WTC11 (cell line): ENCODE results near the gene CARD11. TPM values are rescaled to one million over a fixed set of nuclear protein-coding genes. Genes with fewer than 3 reads are reported as not detected.
A peak's percentile ranks its signal among the peaks of the same experiment; 100 is the strongest.

Experiments
- ATAC-seq: fragments of 200-7000 bp; cut with Tn5 transposase; 2 replicates; pipeline ENCODE4 v1.10.0; 2021; ENCODE audit warnings: mild to moderate bottlenecking, moderate library complexity
- CTCF ChIA-PET: fragments of 300-600 bp; sonication (Branson Sonifier 250); formaldehyde crosslinking; loops from one replicate; lab custom pipeline; 2021; ENCODE audit warnings: antibody characterized with exemption; lab: Charles Lee
- POLR2A ChIA-PET: fragments of 350-600 bp; sonication (Branson Sonifier 250); formaldehyde crosslinking; loops from one replicate; lab custom pipeline; 2021; ENCODE audit warnings: antibody characterized with exemption; lab: Charles Lee
- DNase-seq: peaks from one replicate; pipeline ENCODE4 v3.0.0; 2021; ENCODE audit warnings: low spot score
- H3K27ac Mint-ChIP-seq: 2 replicates; pipeline ENCODE4 v1.8.0; 2021; ENCODE audit warnings: mixed read lengths
- H3K27me3 Mint-ChIP-seq: 2 replicates; pipeline ENCODE4 v1.8.0; 2021; ENCODE audit warnings: low read depth, mild to moderate bottlenecking, moderate library complexity, mixed read lengths
- H3K36me3 Mint-ChIP-seq: 2 replicates; pipeline ENCODE4 v1.8.0; 2021; ENCODE audit warnings: mixed read lengths
- H3K4me1 Mint-ChIP-seq: 2 replicates; pipeline ENCODE4 v1.8.0; 2022; ENCODE audit warnings: mixed read lengths
- H3K4me3 Mint-ChIP-seq: 2 replicates; pipeline ENCODE4 v1.8.0; 2021; ENCODE audit warnings: mild to moderate bottlenecking, moderate library complexity, mixed read lengths
- H3K9me3 Mint-ChIP-seq: 2 replicates; pipeline ENCODE4 v1.8.0; 2021; ENCODE audit warnings: mixed read lengths
- FOXP1 ChIP-seq: sonication (generic); formaldehyde crosslinking; IDR thresholded peaks from 2 replicates; pipeline ENCODE4 v1.8.0; 2022; ENCODE audit warnings: missing genetic modification reagents, mild to moderate bottlenecking, moderate library complexity, borderline replicate concordance
- MYBL2 ChIP-seq: sonication (generic); formaldehyde crosslinking; IDR thresholded peaks from 2 replicates; pipeline ENCODE4 v1.8.1; 2023; ENCODE audit warnings: mild to moderate bottlenecking, moderate library complexity, missing genetic modification reagents
- NFYB ChIP-seq: sonication (generic); formaldehyde crosslinking; conservative IDR thresholded peaks from 2 replicates; pipeline ENCODE4 v1.8.0; 2022; ENCODE audit warnings: low read depth, missing genetic modification reagents
- TCF7 ChIP-seq: sonication (generic); formaldehyde crosslinking; IDR thresholded peaks from 2 replicates; pipeline ENCODE4 v1.8.0; 2022; ENCODE audit warnings: mild to moderate bottlenecking, low read depth, missing genetic modification reagents, moderate library complexity
- TEAD4 ChIP-seq: sonication (generic); formaldehyde crosslinking; IDR thresholded peaks from 2 replicates; pipeline ENCODE4 v1.8.0; 2022; ENCODE audit warnings: mild to moderate bottlenecking, missing genetic modification reagents
- total RNA-seq: library from RNA; stranded (reverse); gene quantifications from 3 replicates; pipeline ENCODE4 v1.2.3, GENCODE V29; 2021
- TF ChIP-seq, protein P1 (sequence below): sonication (generic); formaldehyde crosslinking; IDR thresholded peaks from 2 replicates; pipeline ENCODE4 v1.8.0; 2022; ENCODE audit warnings: missing genetic modification reagents
- TF ChIP-seq, protein P2 (sequence below): sonication (generic); formaldehyde crosslinking; IDR thresholded peaks from 2 replicates; pipeline ENCODE4 v1.8.0; 2023; ENCODE audit warnings: missing genetic modification reagents, mild to moderate bottlenecking, borderline replicate concordance
- TF ChIP-seq, protein P3 (sequence below): sonication (generic); formaldehyde crosslinking; IDR thresholded peaks from 2 replicates; pipeline ENCODE4 v1.8.1; 2022; ENCODE audit warnings: missing genetic modification reagents, borderline replicate concordance
- TF ChIP-seq, protein P4 (sequence below): sonication (generic); formaldehyde crosslinking; IDR thresholded peaks from 2 replicates; pipeline ENCODE4 v1.8.1; 2023; ENCODE audit warnings: mild to moderate bottlenecking, missing genetic modification reagents
- TF ChIP-seq, protein P5 (sequence below): sonication (generic); formaldehyde crosslinking; IDR thresholded peaks from 2 replicates; pipeline ENCODE4 v1.8.0; 2022; ENCODE audit warnings: mild to moderate bottlenecking, missing genetic modification reagents
- TF ChIP-seq, protein P6 (sequence below): fragments of 200-600 bp; IDR thresholded peaks from 2 replicates; pipeline ENCODE4 v1.8.0; 2022; ENCODE audit warnings: antibody characterized with exemption

The CARD11 gene
- total RNA-seq, 1 experiment from 2014 or later: 40.8 TPM

DNA sequence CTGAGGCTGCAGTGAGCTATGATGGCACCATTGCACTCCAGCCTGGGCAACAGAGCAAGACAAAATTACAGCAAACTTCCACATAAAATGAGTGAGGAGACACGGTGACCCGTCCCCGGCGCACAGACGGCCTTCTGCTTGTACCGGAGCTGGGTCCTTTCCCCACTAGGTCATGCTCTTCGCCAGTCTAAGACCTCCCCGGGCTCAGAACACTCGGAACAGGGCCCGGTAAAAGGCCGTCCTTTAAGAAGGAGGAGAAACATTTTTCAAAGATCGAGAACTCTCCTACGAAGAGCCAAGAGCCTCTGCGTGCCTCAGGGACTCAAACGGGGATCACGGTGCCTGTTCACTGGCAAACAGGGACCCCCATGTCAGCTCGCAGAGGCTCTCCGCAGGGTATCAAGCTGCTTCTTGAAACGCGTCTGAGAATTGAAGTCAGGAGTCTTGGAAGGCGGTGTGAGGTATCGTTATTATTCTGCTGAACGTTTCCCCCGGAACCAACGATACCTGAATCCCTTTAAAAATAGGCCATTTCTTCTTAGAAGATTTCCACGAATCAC lies 9.0 kb downstream of the CARD11 start:
- ATAC-seq: no peak
- Mint-ChIP-seq H3K27me3 (no peaks in the 10 kb centered on the region), H3K4me1 (no peaks in the 10 kb centered on the region), H3K36me3 (peaks cover 8% of the 10 kb centered on the region), H3K27ac (peak overlapping the region; percentile 90)
- TF ChIP-seq, protein P1, sequence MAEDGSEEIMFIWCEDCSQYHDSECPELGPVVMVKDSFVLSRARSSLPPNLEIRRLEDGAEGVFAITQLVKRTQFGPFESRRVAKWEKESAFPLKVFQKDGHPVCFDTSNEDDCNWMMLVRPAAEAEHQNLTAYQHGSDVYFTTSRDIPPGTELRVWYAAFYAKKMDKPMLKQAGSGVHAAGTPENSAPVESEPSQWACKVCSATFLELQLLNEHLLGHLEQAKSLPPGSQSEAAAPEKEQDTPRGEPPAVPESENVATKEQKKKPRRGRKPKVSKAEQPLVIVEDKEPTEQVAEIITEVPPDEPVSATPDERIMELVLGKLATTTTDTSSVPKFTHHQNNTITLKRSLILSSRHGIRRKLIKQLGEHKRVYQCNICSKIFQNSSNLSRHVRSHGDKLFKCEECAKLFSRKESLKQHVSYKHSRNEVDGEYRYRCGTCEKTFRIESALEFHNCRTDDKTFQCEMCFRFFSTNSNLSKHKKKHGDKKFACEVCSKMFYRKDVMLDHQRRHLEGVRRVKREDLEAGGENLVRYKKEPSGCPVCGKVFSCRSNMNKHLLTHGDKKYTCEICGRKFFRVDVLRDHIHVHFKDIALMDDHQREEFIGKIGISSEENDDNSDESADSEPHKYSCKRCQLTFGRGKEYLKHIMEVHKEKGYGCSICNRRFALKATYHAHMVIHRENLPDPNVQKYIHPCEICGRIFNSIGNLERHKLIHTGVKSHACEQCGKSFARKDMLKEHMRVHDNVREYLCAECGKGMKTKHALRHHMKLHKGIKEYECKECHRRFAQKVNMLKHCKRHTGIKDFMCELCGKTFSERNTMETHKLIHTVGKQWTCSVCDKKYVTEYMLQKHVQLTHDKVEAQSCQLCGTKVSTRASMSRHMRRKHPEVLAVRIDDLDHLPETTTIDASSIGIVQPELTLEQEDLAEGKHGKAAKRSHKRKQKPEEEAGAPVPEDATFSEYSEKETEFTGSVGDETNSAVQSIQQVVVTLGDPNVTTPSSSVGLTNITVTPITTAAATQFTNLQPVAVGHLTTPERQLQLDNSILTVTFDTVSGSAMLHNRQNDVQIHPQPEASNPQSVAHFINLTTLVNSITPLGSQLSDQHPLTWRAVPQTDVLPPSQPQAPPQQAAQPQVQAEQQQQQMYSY (CRISPR knock-in tag): no peak
- TF ChIP-seq TCF7 (CRISPR knock-in tag) (no peak), FOXP1 (CRISPR knock-in tag) (no peak), NFYB (CRISPR knock-in tag) (no peak), TEAD4 (CRISPR knock-in tag) (no peak), MYBL2 (CRISPR knock-in tag) (no peak)
- TF ChIP-seq, protein P2, sequence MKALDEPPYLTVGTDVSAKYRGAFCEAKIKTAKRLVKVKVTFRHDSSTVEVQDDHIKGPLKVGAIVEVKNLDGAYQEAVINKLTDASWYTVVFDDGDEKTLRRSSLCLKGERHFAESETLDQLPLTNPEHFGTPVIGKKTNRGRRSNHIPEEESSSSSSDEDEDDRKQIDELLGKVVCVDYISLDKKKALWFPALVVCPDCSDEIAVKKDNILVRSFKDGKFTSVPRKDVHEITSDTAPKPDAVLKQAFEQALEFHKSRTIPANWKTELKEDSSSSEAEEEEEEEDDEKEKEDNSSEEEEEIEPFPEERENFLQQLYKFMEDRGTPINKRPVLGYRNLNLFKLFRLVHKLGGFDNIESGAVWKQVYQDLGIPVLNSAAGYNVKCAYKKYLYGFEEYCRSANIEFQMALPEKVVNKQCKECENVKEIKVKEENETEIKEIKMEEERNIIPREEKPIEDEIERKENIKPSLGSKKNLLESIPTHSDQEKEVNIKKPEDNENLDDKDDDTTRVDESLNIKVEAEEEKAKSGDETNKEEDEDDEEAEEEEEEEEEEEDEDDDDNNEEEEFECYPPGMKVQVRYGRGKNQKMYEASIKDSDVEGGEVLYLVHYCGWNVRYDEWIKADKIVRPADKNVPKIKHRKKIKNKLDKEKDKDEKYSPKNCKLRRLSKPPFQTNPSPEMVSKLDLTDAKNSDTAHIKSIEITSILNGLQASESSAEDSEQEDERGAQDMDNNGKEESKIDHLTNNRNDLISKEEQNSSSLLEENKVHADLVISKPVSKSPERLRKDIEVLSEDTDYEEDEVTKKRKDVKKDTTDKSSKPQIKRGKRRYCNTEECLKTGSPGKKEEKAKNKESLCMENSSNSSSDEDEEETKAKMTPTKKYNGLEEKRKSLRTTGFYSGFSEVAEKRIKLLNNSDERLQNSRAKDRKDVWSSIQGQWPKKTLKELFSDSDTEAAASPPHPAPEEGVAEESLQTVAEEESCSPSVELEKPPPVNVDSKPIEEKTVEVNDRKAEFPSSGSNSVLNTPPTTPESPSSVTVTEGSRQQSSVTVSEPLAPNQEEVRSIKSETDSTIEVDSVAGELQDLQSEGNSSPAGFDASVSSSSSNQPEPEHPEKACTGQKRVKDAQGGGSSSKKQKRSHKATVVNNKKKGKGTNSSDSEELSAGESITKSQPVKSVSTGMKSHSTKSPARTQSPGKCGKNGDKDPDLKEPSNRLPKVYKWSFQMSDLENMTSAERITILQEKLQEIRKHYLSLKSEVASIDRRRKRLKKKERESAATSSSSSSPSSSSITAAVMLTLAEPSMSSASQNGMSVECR (CRISPR knock-in tag): no peak
- TF ChIP-seq, protein P3, sequence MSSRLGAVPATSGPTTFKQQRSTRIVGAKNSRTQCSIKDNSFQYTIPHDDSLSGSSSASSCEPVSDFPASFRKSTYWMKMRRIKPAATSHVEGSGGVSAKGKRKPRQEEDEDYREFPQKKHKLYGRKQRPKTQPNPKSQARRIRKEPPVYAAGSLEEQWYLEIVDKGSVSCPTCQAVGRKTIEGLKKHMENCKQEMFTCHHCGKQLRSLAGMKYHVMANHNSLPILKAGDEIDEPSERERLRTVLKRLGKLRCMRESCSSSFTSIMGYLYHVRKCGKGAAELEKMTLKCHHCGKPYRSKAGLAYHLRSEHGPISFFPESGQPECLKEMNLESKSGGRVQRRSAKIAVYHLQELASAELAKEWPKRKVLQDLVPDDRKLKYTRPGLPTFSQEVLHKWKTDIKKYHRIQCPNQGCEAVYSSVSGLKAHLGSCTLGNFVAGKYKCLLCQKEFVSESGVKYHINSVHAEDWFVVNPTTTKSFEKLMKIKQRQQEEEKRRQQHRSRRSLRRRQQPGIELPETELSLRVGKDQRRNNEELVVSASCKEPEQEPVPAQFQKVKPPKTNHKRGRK (CRISPR knock-in tag): no peak
- TF ChIP-seq, protein P4, sequence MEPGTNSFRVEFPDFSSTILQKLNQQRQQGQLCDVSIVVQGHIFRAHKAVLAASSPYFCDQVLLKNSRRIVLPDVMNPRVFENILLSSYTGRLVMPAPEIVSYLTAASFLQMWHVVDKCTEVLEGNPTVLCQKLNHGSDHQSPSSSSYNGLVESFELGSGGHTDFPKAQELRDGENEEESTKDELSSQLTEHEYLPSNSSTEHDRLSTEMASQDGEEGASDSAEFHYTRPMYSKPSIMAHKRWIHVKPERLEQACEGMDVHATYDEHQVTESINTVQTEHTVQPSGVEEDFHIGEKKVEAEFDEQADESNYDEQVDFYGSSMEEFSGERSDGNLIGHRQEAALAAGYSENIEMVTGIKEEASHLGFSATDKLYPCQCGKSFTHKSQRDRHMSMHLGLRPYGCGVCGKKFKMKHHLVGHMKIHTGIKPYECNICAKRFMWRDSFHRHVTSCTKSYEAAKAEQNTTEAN (CRISPR knock-in tag): no peak
- TF ChIP-seq, protein P5, sequence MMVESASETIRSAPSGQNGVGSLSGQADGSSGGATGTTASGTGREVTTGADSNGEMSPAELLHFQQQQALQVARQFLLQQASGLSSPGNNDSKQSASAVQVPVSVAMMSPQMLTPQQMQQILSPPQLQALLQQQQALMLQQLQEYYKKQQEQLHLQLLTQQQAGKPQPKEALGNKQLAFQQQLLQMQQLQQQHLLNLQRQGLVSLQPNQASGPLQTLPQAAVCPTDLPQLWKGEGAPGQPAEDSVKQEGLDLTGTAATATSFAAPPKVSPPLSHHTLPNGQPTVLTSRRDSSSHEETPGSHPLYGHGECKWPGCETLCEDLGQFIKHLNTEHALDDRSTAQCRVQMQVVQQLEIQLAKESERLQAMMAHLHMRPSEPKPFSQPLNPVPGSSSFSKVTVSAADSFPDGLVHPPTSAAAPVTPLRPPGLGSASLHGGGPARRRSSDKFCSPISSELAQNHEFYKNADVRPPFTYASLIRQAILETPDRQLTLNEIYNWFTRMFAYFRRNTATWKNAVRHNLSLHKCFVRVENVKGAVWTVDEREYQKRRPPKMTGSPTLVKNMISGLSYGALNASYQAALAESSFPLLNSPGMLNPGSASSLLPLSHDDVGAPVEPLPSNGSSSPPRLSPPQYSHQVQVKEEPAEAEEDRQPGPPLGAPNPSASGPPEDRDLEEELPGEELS (CRISPR knock-in tag): no peak
- TF ChIP-seq, all 79 proteins: peak for 0
- POLR2A ChIA-PET: no interaction called here
- DNase-seq: no peak
- H3K9me3 Mint-ChIP-seq: peaks cover 5% of the 10 kb centered on the region
- CTCF ChIA-PET: interaction anchor here (1.0 kb wide), 1 partner anchor 147 kb away, joined by 6 read pairs; no protein-coding TSS in a partner anchor
- no peak overlapping the region for H3K4me3 Mint-ChIP-seq

DNA sequence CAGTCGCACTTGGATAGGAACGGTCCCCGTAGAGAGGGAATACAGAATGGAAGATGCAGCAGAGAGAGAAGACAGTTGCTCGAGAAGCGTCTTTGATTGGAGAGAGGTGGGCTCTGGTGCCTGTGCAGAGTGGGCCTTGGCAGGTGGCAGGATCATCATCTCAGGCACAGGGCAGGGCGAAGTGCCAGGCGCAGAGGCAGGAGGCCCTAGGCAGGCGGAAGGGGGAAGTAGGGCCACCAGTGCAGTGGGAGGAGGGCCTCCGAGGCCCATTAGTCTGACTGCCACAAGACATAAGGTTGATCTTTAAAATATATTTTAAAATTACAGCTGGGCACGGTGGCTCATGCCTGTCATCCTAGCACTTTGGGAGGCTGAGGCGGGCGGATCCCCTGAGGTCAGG lies 10.1 kb downstream of the CARD11 start:
- CTCF ChIA-PET: no interaction called here
- H3K27ac Mint-ChIP-seq: peak overlapping the region; percentile 7; the same call in 1 of the 2 replicates

More for the DNA sequence above, 10.1 kb downstream of the CARD11 start:
- no peaks in the 10 kb centered on the region for H3K27me3 Mint-ChIP-seq
- POLR2A ChIA-PET: no interaction called here
- TF ChIP-seq, protein P6, sequence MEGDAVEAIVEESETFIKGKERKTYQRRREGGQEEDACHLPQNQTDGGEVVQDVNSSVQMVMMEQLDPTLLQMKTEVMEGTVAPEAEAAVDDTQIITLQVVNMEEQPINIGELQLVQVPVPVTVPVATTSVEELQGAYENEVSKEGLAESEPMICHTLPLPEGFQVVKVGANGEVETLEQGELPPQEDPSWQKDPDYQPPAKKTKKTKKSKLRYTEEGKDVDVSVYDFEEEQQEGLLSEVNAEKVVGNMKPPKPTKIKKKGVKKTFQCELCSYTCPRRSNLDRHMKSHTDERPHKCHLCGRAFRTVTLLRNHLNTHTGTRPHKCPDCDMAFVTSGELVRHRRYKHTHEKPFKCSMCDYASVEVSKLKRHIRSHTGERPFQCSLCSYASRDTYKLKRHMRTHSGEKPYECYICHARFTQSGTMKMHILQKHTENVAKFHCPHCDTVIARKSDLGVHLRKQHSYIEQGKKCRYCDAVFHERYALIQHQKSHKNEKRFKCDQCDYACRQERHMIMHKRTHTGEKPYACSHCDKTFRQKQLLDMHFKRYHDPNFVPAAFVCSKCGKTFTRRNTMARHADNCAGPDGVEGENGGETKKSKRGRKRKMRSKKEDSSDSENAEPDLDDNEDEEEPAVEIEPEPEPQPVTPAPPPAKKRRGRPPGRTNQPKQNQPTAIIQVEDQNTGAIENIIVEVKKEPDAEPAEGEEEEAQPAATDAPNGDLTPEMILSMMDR: no peak
- TF ChIP-seq, all 79 proteins: peak for 0
- H3K36me3 Mint-ChIP-seq: peaks cover 8% of the 10 kb centered on the region
- H3K4me3 Mint-ChIP-seq: no peak overlapping the region
- DNase-seq: no peak
- no peak for ATAC-seq
- peaks cover 8% of the 10 kb centered on the region for H3K4me1 Mint-ChIP-seq
- H3K9me3 Mint-ChIP-seq: peaks cover 5% of the 10 kb centered on the region
